ENCODE measurements around the gene ADGRG3.
A peak's percentile ranks its signal among the peaks of the same experiment; 100 is the strongest.

Gene ADGRG3

GRCh38 chr16:57653936-57654335, 14.2 kb upstream of the ADGRG3 start:
- Histone ChIP-seq H3K4me1 (ENCODE audit: insufficient read depth, low read length, poor library complexity, severe bottlenecking) (peaks cover 14% of the 10 kb centered on the region), H3K9me3 (ENCODE audit: insufficient read depth, low read depth, low read length) (no peaks in the 10 kb centered on the region), H3K9me2 (replicated peaks; ENCODE audit: low read depth, low read length) (no peaks in the 10 kb centered on the region), H3K4me3 (ENCODE audit: low read length, poor library complexity, severe bottlenecking) (no peak overlapping the region), H2AFZ (ENCODE audit: low read length) (no peak overlapping the region), H3F3A (ENCODE audit: low read depth) (no peaks in the 10 kb centered on the region), H3K4me2 (ENCODE audit: low read depth, low read length, poor library complexity, severe bottlenecking) (no peak overlapping the region), H3K36me3 (ENCODE audit: insufficient read depth, low read length) (no peaks in the 10 kb centered on the region), H3K79me2 (ENCODE audit: insufficient read depth, low read length) (no peaks in the 10 kb centered on the region), H3K9ac (ENCODE audit: low read depth, low read length, poor library complexity, severe bottlenecking) (peak overlapping the region; percentile 26), H4K20me1 (ENCODE audit: insufficient read depth, low read length, poor library complexity, severe bottlenecking) (no peaks in the 10 kb centered on the region), H3K27me3 (ENCODE audit: insufficient read depth, low read length, poor library complexity, severe bottlenecking) (no peaks in the 10 kb centered on the region)
- no peak for TF ChIP-seq CTCF (conservative IDR thresholded peaks at IDR 0.05; ENCODE audit: low read length)
- TF ChIP-seq EZH2phosphoT487 (IDR thresholded peaks at IDR 0.05; ENCODE audit: borderline replicate concordance), result no peak

GRCh38 chr16:57656342-57656955, 11.7 kb upstream of the ADGRG3 start:
- no peak for TF ChIP-seq CTCF (conservative IDR thresholded peaks at IDR 0.05; ENCODE audit: low read length)
- TF ChIP-seq EZH2phosphoT487 (IDR thresholded peaks at IDR 0.05; ENCODE audit: borderline replicate concordance), result no peak
- no peak overlapping the region for H3K4me2 ChIP-seq (ENCODE audit: low read depth, low read length, poor library complexity, severe bottlenecking)
- no peaks in the 10 kb centered on the region for H3K79me2 ChIP-seq (ENCODE audit: insufficient read depth, low read length)
- no peak overlapping the region for H2AFZ ChIP-seq (ENCODE audit: low read length)
- H3K27me3 ChIP-seq (ENCODE audit: insufficient read depth, low read length, poor library complexity, severe bottlenecking), result no peaks in the 10 kb centered on the region
- H3K9me2 ChIP-seq (replicated peaks; ENCODE audit: low read depth, low read length), result no peaks in the 10 kb centered on the region
- H3K36me3 ChIP-seq (ENCODE audit: insufficient read depth, low read length), result no peaks in the 10 kb centered on the region
- no peak overlapping the region for H3K9ac ChIP-seq (ENCODE audit: low read depth, low read length, poor library complexity, severe bottlenecking)
- no peaks in the 10 kb centered on the region for H4K20me1 ChIP-seq (ENCODE audit: insufficient read depth, low read length, poor library complexity, severe bottlenecking)
- H3K9me3 ChIP-seq (ENCODE audit: insufficient read depth, low read depth, low read length), result no peaks in the 10 kb centered on the region
- H3F3A ChIP-seq (ENCODE audit: low read depth), result no peaks in the 10 kb centered on the region
- H3K4me1 ChIP-seq (ENCODE audit: insufficient read depth, low read length, poor library complexity, severe bottlenecking), result peaks cover 10% of the 10 kb centered on the region
- H3K4me3 ChIP-seq (ENCODE audit: low read length, poor library complexity, severe bottlenecking), result no peak overlapping the region

- Histone ChIP-seq H3K79me2 (ENCODE audit: insufficient read depth, low read length) (no peaks in the 10 kb centered on the region), H3K9me2 (replicated peaks; ENCODE audit: low read depth, low read length) (no peaks in the 10 kb centered on the region), H3K4me3 (ENCODE audit: low read length, poor library complexity, severe bottlenecking) (no peak overlapping the region), H3K4me2 (ENCODE audit: low read depth, low read length, poor library complexity, severe bottlenecking) (no peak overlapping the region), H3K27me3 (ENCODE audit: insufficient read depth, low read length, poor library complexity, severe bottlenecking) (no peaks in the 10 kb centered on the region), H2AFZ (ENCODE audit: low read length) (no peak overlapping the region), H3F3A (ENCODE audit: low read depth) (no peaks in the 10 kb centered on the region), H3K9ac (ENCODE audit: low read depth, low read length, poor library complexity, severe bottlenecking) (no peak overlapping the region), H3K9me3 (ENCODE audit: insufficient read depth, low read depth, low read length) (no peaks in the 10 kb centered on the region), H4K20me1 (ENCODE audit: insufficient read depth, low read length, poor library complexity, severe bottlenecking) (no peaks in the 10 kb centered on the region), H3K36me3 (ENCODE audit: insufficient read depth, low read length) (no peaks in the 10 kb centered on the region), H3K4me1 (ENCODE audit: insufficient read depth, low read length, poor library complexity, severe bottlenecking) (peaks cover 2% of the 10 kb centered on the region)
- TF ChIP-seq EZH2phosphoT487 (IDR thresholded peaks at IDR 0.05; ENCODE audit: borderline replicate concordance) (no peak), CTCF (conservative IDR thresholded peaks at IDR 0.05; ENCODE audit: low read length) (no peak)
These were observed 10.9 kb upstream of the ADGRG3 start for GRCh38 chr16:57657228-57657627.

Data from Loucy (cell line).